K562 (cell line): ENCODE data around the gene SRPK2. TPM values are rescaled to one million over a fixed set of nuclear protein-coding genes. Genes with fewer than 3 reads are reported as not detected.
A peak's percentile ranks its signal among the peaks of the same experiment; 100 is the strongest.

Source experiments
- CTCF ChIP-seq, 3 experiments: IDR thresholded peaks in 2 of 3; conservative IDR thresholded peaks in 1 of 3; 2 replicates each; pipeline ENCODE4 v1.5.1; 2011 to 2012; ENCODE audit warnings: low read length in 3 of 3, mild to moderate bottlenecking in 3 of 3, control low read depth in 2 of 3, improper control_type of control experiment in 1 of 3, inconsistent platforms in 1 of 3, low read depth in 1 of 3, mixed read lengths in 1 of 3, moderate library complexity in 1 of 3; ENCODE audit not compliant: insufficient read depth in 2 of 3
- FOXK2 ChIP-seq, 2 experiments: fragments of 450-650 bp; IDR thresholded peaks in 1 of 2; conservative IDR thresholded peaks in 1 of 2; 2 replicates each; pipeline ENCODE4 v1.6.1; 2016; ENCODE audit warnings: low read depth in 2 of 2, mild to moderate bottlenecking in 1 of 2
- GATAD2A ChIP-seq: fragments of 450-650 bp; IDR thresholded peaks from 2 replicates; pipeline ENCODE4 v1.6.1; 2017
- JUNB ChIP-seq: fragments of 450-650 bp; formaldehyde crosslinking; conservative IDR thresholded peaks from 2 replicates; pipeline ENCODE4 v1.4.0; 2020; ENCODE audit warnings: mild to moderate bottlenecking
- KLF1 ChIP-seq: fragments of 450-650 bp; IDR thresholded peaks from 2 replicates; pipeline ENCODE4 v1.6.1; 2016; ENCODE audit warnings: missing genetic modification characterization, missing compliant biosample characterization
- MTA2 ChIP-seq: fragments of 450-650 bp; IDR thresholded peaks from 2 replicates; pipeline ENCODE4 v1.6.1; 2016; ENCODE audit warnings: low read depth
- NFE2 ChIP-seq: IDR thresholded peaks from 2 replicates; pipeline ENCODE4 v1.6.1; 2014; ENCODE audit warnings: antibody characterized with exemption, low read depth
- NFRKB ChIP-seq: fragments of 450-650 bp; IDR thresholded peaks from 2 replicates; pipeline ENCODE4 v1.6.1; 2016; ENCODE audit warnings: low read depth
- PRMT5 ChIP-seq: sonication (generic); formaldehyde crosslinking; IDR thresholded peaks from 2 replicates; pipeline ENCODE4 v1.5.0; 2020; ENCODE audit warnings: missing genetic modification reagents
- RBM15 ChIP-seq: fragments of 200-400 bp; formaldehyde crosslinking; IDR thresholded peaks from 2 replicates; pipeline ENCODE4 v1.6.1; 2018; ENCODE audit warnings: mild to moderate bottlenecking, low read length, moderate library complexity; ENCODE audit not compliant: insufficient read depth
- RBM34 ChIP-seq: fragments of 200-400 bp; formaldehyde crosslinking; IDR thresholded peaks from 2 replicates; pipeline ENCODE4 v1.6.1; 2018; ENCODE audit warnings: low read length, borderline replicate concordance; ENCODE audit not compliant: insufficient read depth
- SP1 ChIP-seq: sonication (generic); formaldehyde crosslinking; IDR thresholded peaks from 2 replicates; pipeline ENCODE4 v1.8.1; 2022; ENCODE audit warnings: mild to moderate bottlenecking, missing genetic modification reagents
- STAT5B ChIP-seq: fragments of 250-450 bp; sonication (Bioruptor Pico); IDR thresholded peaks from 2 replicates; pipeline ENCODE4 v1.8.0; 2021; ENCODE audit warnings: mild to moderate bottlenecking, inconsistent platforms
- ZNF316 ChIP-seq: fragments of 450-650 bp; IDR thresholded peaks from 2 replicates; pipeline ENCODE4 v1.6.1; 2016
- ZNF592 ChIP-seq: fragments of 450-650 bp; IDR thresholded peaks from 2 replicates; pipeline ENCODE4 v1.6.1; 2017; ENCODE audit warnings: antibody characterized with exemption, mild to moderate bottlenecking
- ZZZ3 ChIP-seq: fragments of 450-650 bp; IDR thresholded peaks from 2 replicates; pipeline ENCODE4 v1.6.1; 2016; ENCODE audit warnings: antibody characterized with exemption, mild to moderate bottlenecking, moderate library complexity
- polyA plus RNA-seq, 8 experiments: library from polyadenylated mRNA; depleted of rRNA in 4 of 8; stranded (reverse) in 5 of 8; unstranded in 3 of 8; fragments of >200 nt; fragmentation: Nextera tagmentation in 2 of 8; fragmentation: Illumina TruSeq in 1 of 8; extraction: Ambion mirVana in 2 of 8; extraction: Trizol in 1 of 8; gene quantifications; 2 replicates each; pipeline versions ENCODE4 v1.2.1 to v1.2.3, GENCODE V29; 2011 to 2014; ENCODE audit warnings: inconsistent platforms in 1 of 8, missing spikeins in 1 of 8
- total RNA-seq, 7 experiments: library from RNA; depleted of rRNA in 6 of 7; stranded (reverse); fragments of >200 nt in 6 of 7; fragmentation: Illumina TruSeq in 2 of 7; extraction: Trizol in 2 of 7; gene quantifications; 2 replicates each; pipeline versions ENCODE4 v1.2.1 to v1.2.3, GENCODE V29; 2011 to 2021; ENCODE audit warnings: low replicate concordance in 1 of 7
- TF ChIP-seq, protein P1 (sequence below): fragments of 250-450 bp; sonication (Bioruptor Pico); IDR thresholded peaks from 2 replicates; pipeline ENCODE4 v1.4.0; 2020; ENCODE audit warnings: mild to moderate bottlenecking, moderate library complexity

SRPK2 gene
- total and polyA plus RNA-seq, 9 of the 15 experiments (the other 6 are each of a cell fraction or from before 2014, with no cell fraction given): 21.5 to 44.7 (median 33.3) TPM

- TF ChIP-seq ZNF592 (no peak), CTCF (IDR thresholded peaks at IDR 0.05 in 2 of 3, conservative IDR thresholded peaks at IDR 0.05 in 1 of 3; ENCODE audit: insufficient read depth in 2 of 3, low read depth in 1 of 3, low read length in 3 of 3) (peak in 1 of 3 experiments; percentile 24; a peak in 2 of 6 replicates), KLF1 (no peak), RBM34 (no peak), PRMT5 (CRISPR knock-in tag) (no peak), ZZZ3 (no peak), NFE2 (no peak), FOXK2 (conservative IDR thresholded peaks at IDR 0.05 in 1 of 2, IDR thresholded peaks at IDR 0.05 in 1 of 2; ENCODE audit: low read depth in 2 of 2) (0 out of 4 replicates have a peak, but pooled peaks of 1 of the 2 experiments have one; percentile 28), RBM15 (no peak), MTA2 (0 out of 2 replicates have a peak, but pooled peaks have one; percentile 6), GATAD2A (no peak), STAT5B (CRISPR knock-in tag) (no peak), JUNB (CRISPR knock-in tag) (no peak), NFRKB (no peak), SP1 (no peak), ZNF316 (peak; percentile 77)
- TF ChIP-seq, protein P1, sequence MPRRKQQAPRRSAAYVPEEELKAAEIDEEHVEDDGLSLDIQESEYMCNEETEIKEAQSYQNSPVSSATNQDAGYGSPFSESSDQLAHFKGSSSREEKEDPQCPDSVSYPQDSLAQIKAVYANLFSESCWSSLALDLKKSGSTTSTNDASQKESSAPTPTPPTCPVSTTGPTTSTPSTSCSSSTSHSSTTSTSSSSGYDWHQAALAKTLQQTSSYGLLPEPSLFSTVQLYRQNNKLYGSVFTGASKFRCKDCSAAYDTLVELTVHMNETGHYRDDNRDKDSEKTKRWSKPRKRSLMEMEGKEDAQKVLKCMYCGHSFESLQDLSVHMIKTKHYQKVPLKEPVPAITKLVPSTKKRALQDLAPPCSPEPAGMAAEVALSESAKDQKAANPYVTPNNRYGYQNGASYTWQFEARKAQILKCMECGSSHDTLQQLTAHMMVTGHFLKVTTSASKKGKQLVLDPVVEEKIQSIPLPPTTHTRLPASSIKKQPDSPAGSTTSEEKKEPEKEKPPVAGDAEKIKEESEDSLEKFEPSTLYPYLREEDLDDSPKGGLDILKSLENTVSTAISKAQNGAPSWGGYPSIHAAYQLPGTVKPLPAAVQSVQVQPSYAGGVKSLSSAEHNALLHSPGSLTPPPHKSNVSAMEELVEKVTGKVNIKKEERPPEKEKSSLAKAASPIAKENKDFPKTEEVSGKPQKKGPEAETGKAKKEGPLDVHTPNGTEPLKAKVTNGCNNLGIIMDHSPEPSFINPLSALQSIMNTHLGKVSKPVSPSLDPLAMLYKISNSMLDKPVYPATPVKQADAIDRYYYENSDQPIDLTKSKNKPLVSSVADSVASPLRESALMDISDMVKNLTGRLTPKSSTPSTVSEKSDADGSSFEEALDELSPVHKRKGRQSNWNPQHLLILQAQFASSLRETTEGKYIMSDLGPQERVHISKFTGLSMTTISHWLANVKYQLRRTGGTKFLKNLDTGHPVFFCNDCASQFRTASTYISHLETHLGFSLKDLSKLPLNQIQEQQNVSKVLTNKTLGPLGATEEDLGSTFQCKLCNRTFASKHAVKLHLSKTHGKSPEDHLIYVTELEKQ (CRISPR knock-in tag): no peak
Measured at GRCh38 chr7:105309235-105310169, 79.2 kb downstream of the SRPK2 start (continued).
